Body of pancreas (tissue), 4 donors: ENCODE results near the gene PTPRT. TPM values are rescaled to one million over a fixed set of nuclear protein-coding genes. Genes with fewer than 3 reads are reported as not detected.

Experiments used
- ATAC-seq: fragments of 150-250 bp; one replicate; pipeline ENCODE4 v1.9.1; 2016
- DNase-seq, 4 donors: peaks; one replicate each; pipeline ENCODE4 v3.0.0-alpha.2; 2019
- H3K27ac ChIP-seq, 4 donors: fragments of 200-600 bp; sonication (generic); 1 replicate in 3 of 4; 2 replicates in 1 of 4; pipeline versions ENCODE4 v1.5.1 to v1.6.1; 2016 to 2019; ENCODE audit warnings: mild to moderate bottlenecking in 1 of 4, mixed read lengths in 1 of 4, moderate library complexity in 1 of 4
- H3K27me3 ChIP-seq, 2 donors: fragments of 200-600 bp; sonication (generic); one replicate each; pipeline ENCODE4 v1.6.0; 2016; ENCODE audit warnings: mild to moderate bottlenecking in 1 of 2
- H3K36me3 ChIP-seq, 2 donors: fragments of 200-600 bp; sonication (generic); replicated peaks in 1 of 2; 2 replicates each; pipeline ENCODE4 v1.5.1; 2016; ENCODE audit warnings: low read depth in 2 of 2; ENCODE audit not compliant: insufficient read depth in 1 of 2
- H3K4me1 ChIP-seq: fragments of 200-600 bp; sonication (generic); one replicate; pipeline ENCODE4 v1.6.0; 2016
- H3K4me3 ChIP-seq, 2 donors: fragments of 200-600 bp; sonication (generic); 1 replicate in 1 of 2; 2 replicates in 1 of 2; pipeline ENCODE4 v1.5.1; 2016 to 2019
- H3K9me3 ChIP-seq, 3 donors: fragments of 200-600 bp; sonication (generic); 1 replicate in 2 of 3; 2 replicates in 1 of 3; pipeline ENCODE4 v1.5.1; 2016
- CTCF ChIP-seq, 7 experiments: fragments of 450-650 bp in 4 of 7; fragments of 200-600 bp in 3 of 7; sonication (generic) in 3 of 7; IDR thresholded peaks; one replicate each; pipeline ENCODE4 v1.5.1; 2016 to 2019; ENCODE audit warnings: antibody characterized with exemption in 7 of 7
- POLR2A ChIP-seq, 3 donors: fragments of 450-650 bp; IDR thresholded peaks; one replicate each; pipeline ENCODE4 v1.6.1; 2016; ENCODE audit warnings: antibody characterized with exemption in 3 of 3, mild to moderate bottlenecking in 2 of 3
- WGBS, 2 donors: methylation state at CpG; one replicate each; pipeline ENCODE4 v1.1.5; 2017; 5-methylcytosine and 5-hydroxymethylcytosine counted together
- intact Hi-C: fragments of 100-400 bp; cut with DNase I; formaldehyde crosslinking; loops from one replicate; pipeline ENCODE4 v1.15.1; 2023
- total RNA-seq, 2 donors: library from RNA; depleted of rRNA; stranded (reverse); fragments of >200 nt; gene quantifications; one replicate each; pipeline ENCODE4 v1.1.0, GENCODE V29; 2016

The PTPRT gene
- total RNA-seq, 2 donors from 2014 or later: 0.33 to 1.0 TPM

GRCh38 chr20:42739683-42740082 lies 450.0 kb downstream of the PTPRT start:
- ATAC-seq: no peak
- no peaks in the 10 kb centered on the region for H3K27me3 ChIP-seq
- no peaks in the 10 kb centered on the region for H3K4me1 ChIP-seq
- no peak for TF ChIP-seq POLR2A (IDR thresholded peaks at IDR 0.05)
- TF ChIP-seq CTCF (IDR thresholded peaks at IDR 0.05): no peak
- peaks cover 0 to 5% (median 0%) of the 10 kb centered on the region in 3 donors for H3K9me3 ChIP-seq
- H3K4me3 ChIP-seq: no peak overlapping the region
- no peaks in the 10 kb centered on the region for H3K36me3 ChIP-seq
- intact Hi-C loops: no loop called here
- no peak overlapping the region for H3K27ac ChIP-seq
- 81 to 91% methylated on average over 3 of the region's 3 CpGs for WGBS, 2 donors
- DNase-seq: no peak

DNA sequence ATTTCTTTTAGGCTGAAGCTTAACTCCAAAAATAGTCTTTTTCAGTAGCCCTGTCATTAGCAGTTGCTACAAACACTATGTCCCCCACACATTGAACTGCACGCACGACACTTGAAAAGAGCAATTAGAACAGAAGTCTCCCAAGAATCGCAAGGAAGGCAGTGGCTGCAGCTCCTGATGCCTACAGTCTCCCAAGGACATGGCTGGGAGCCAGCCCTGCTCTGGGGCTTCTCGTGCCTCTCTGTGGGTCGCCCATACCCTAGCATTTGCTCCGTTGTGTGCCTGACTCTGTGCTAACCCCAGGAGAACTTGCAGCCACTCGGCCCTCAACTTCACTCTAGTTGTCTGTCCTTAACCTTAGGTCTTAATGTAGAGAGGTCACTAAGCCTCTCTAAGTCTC lies 454.2 kb downstream of the PTPRT start:
- no peaks in the 10 kb centered on the region for H3K27me3 ChIP-seq
- ATAC-seq (no peak), DNase-seq (no peak)
- H3K4me3 ChIP-seq: no peak overlapping the region
- no peaks in the 10 kb centered on the region for H3K9me3 ChIP-seq
- H3K27ac ChIP-seq: no peak overlapping the region
- TF ChIP-seq CTCF (IDR thresholded peaks at IDR 0.05) (no peak), POLR2A (IDR thresholded peaks at IDR 0.05) (no peak)
- H3K36me3 ChIP-seq: no peaks in the 10 kb centered on the region
- intact Hi-C loops: no loop called here
- WGBS, 2 donors: 70 to 87% methylated on average over 7 of the region's 7 CpGs
- no peaks in the 10 kb centered on the region for H3K4me1 ChIP-seq

DNA sequence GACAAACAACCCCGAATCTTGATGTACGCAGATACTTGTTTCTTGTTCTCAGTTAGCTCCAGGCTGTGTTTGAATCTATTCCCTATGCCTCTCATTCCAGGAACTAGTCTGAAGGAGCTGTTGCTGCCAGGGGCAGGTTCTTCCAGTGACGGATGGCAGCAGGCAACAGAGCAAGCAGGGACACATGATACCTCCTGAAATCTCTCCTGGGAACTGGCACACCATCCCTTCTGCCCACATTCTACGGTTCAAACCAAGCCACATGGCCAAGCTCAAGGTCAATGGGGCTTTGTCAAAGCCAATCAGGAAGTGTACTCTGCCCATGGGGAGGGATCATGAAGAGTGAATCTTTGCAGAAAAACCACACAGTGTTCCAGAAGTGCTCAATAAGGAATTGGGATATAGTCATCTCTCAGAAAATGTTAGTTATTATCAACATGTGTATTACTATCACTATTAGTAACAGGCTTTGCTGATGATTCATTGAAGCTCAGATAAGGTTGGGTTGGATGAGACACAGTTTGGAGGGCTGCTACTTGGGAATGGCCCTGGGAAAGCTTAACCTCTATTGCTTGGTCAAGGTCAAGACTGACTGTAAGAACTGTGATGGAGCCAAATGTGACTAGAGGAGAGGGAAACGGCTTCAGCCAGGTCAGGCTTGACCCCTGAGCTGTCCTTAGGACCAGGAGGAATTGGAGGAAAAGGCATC lies 454.9 kb downstream of the PTPRT start:
- 58 to 67% methylated on average over 5 of the region's 5 CpGs for WGBS, 2 donors
- Histone ChIP-seq H3K4me3 (no peak overlapping the region), H3K9me3 (no peaks in the 10 kb centered on the region), H3K27ac (no peak overlapping the region), H3K36me3 (no peaks in the 10 kb centered on the region), H3K27me3 (no peaks in the 10 kb centered on the region), H3K4me1 (no peaks in the 10 kb centered on the region)
- ATAC-seq: no peak
- TF ChIP-seq CTCF (IDR thresholded peaks at IDR 0.05): no peak
- no peak for TF ChIP-seq POLR2A (IDR thresholded peaks at IDR 0.05)
- intact Hi-C loops: no loop called here
- DNase-seq: peak in 1 of 4 donors; percentile 6

DNA sequence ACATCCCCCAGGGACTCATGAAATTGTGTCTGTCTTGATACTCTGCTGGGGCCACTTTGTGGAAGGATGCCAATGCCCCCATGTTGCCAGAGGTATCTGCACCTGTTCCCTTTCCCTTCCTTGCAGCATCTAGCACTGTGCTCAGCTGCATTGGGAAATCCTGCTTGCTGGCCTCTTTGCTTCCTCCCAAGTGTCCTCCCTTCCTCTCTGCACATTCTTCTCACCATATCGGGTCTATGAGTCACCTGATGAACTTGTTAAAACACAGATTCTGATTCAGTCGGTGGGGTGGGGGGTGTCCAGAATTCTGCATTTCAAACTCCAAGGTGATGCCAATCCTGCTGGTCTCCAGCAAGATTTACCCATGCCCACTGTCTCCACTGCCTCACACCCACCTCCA lies 467.8 kb downstream of the PTPRT start:
- H3K36me3 ChIP-seq: no peaks in the 10 kb centered on the region
- H3K27me3 ChIP-seq: no peaks in the 10 kb centered on the region
- ATAC-seq (no peak), DNase-seq (no peak)
- H3K9me3 ChIP-seq: no peaks in the 10 kb centered on the region
- no peaks in the 10 kb centered on the region for H3K4me1 ChIP-seq
- TF ChIP-seq POLR2A (IDR thresholded peaks at IDR 0.05): no peak
- no peak for TF ChIP-seq CTCF (IDR thresholded peaks at IDR 0.05)
- 41 to 50% methylated on average over 2 of the region's 2 CpGs for WGBS, 2 donors
- intact Hi-C loops: no loop called here
- no peak overlapping the region for H3K27ac ChIP-seq
- H3K4me3 ChIP-seq: no peak overlapping the region
